Measurements from ENCODE around the gene ACOXL. TPM values are rescaled to one million over a fixed set of nuclear protein-coding genes. Genes with fewer than 3 reads are reported as not detected.

The ACOXL gene
- total and polyA plus RNA-seq, 3 experiments from 2014 or later: 0.27 TPM; not detected in 2

GRCh38 chr2:111054791-111055691 is 322.7 kb downstream of the ACOXL start:
- Histone ChIP-seq H3K4me1 (ENCODE audit: insufficient read depth, low read length) (peaks cover 9% of the 10 kb centered on the region), H3K4me3 (ENCODE audit: low read length) (no peak overlapping the region), H3K9me3 (ENCODE audit: low read length) (no peaks in the 10 kb centered on the region), H3K27ac (ENCODE audit: low read depth, low read length) (no peak overlapping the region), H3K36me3 (ENCODE audit: insufficient read depth, low read length) (no peaks in the 10 kb centered on the region), H3K27me3 (ENCODE audit: insufficient read depth, low read length, poor library complexity, severe bottlenecking) (peaks cover 4% of the 10 kb centered on the region)
- POLR2A ChIA-PET: no interaction called here
- Mint-ChIP-seq H3K9me3 (peaks cover 0 to 5% (median 4%) of the 10 kb centered on the region in 5 donors), H3K4me1 (peaks cover 14 to 20% (median 18%) of the 10 kb centered on the region in 3 donors), H3K36me3 (peaks cover 0 to under 1% (median 0%) of the 10 kb centered on the region in 3 donors), H3K27ac (no peak overlapping the region), H3K27me3 (peaks cover 23 to 35% of the 10 kb centered on the region in 2 donors), H3K4me3 (no peak overlapping the region)
- CTCF ChIA-PET: no interaction called here
- DNase-seq: no peak

- no peak overlapping the region for H3K27ac Mint-ChIP-seq
- no peak for DNase-seq
- H3K4me3 Mint-ChIP-seq: no peak overlapping the region
- Histone ChIP-seq H3K36me3 (ENCODE audit: insufficient read depth, low read length) (no peaks in the 10 kb centered on the region), H3K4me1 (ENCODE audit: insufficient read depth, low read length) (peaks cover 3% of the 10 kb centered on the region), H3K27me3 (ENCODE audit: insufficient read depth, low read length, poor library complexity, severe bottlenecking) (peaks cover 4% of the 10 kb centered on the region), H3K27ac (ENCODE audit: low read depth, low read length) (no peak overlapping the region), H3K9me3 (ENCODE audit: low read length) (no peaks in the 10 kb centered on the region), H3K4me3 (ENCODE audit: low read length) (no peak overlapping the region)
- ChIA-PET CTCF (no interaction called here), POLR2A (no interaction called here)
- peaks cover 8 to 14% (median 11%) of the 10 kb centered on the region in 3 donors for H3K4me1 Mint-ChIP-seq
- peaks cover 25 to 32% of the 10 kb centered on the region in 2 donors for H3K27me3 Mint-ChIP-seq
- peaks cover 0 to 8% (median 0%) of the 10 kb centered on the region in 3 donors for H3K36me3 Mint-ChIP-seq
- peaks cover 5 to 12% (median 11%) of the 10 kb centered on the region in 5 donors for H3K9me3 Mint-ChIP-seq
Observed at GRCh38 chr2:111055735-111056134, 323.4 kb downstream of the ACOXL start.

GRCh38 chr2:111057045-111057444 is 324.7 kb downstream of the ACOXL start:
- peaks cover 3 to 7% (median 5%) of the 10 kb centered on the region in 3 donors for H3K4me1 Mint-ChIP-seq
- Histone ChIP-seq H3K36me3 (ENCODE audit: insufficient read depth, low read length) (no peaks in the 10 kb centered on the region), H3K27me3 (ENCODE audit: insufficient read depth, low read length, poor library complexity, severe bottlenecking) (peaks cover 4% of the 10 kb centered on the region), H3K4me3 (ENCODE audit: low read length) (no peak overlapping the region), H3K4me1 (ENCODE audit: insufficient read depth, low read length) (no peaks in the 10 kb centered on the region), H3K27ac (ENCODE audit: low read depth, low read length) (no peak overlapping the region), H3K9me3 (ENCODE audit: low read length) (no peaks in the 10 kb centered on the region)
- peaks cover 0 to 14% (median 0%) of the 10 kb centered on the region in 3 donors for H3K36me3 Mint-ChIP-seq
- H3K9me3 Mint-ChIP-seq: peaks cover 13 to 21% (median 16%) of the 10 kb centered on the region in 5 donors
- peaks cover 28 to 29% of the 10 kb centered on the region in 2 donors for H3K27me3 Mint-ChIP-seq
- ChIA-PET POLR2A (no interaction called here), CTCF (no interaction called here)
- no peak for DNase-seq
- no peak overlapping the region for H3K27ac Mint-ChIP-seq
- H3K4me3 Mint-ChIP-seq: no peak overlapping the region

- CTCF ChIA-PET: no interaction called here
- H3K27me3 Mint-ChIP-seq: peaks cover 25 to 26% of the 10 kb centered on the region in 2 donors
- POLR2A ChIA-PET: no interaction called here
Observed at GRCh38 chr2:111057721-111058120, 325.3 kb downstream of the ACOXL start.

GRCh38 chr2:111058264-111058663 is 325.9 kb downstream of the ACOXL start:
- DNase-seq: no peak
- no peak overlapping the region for H3K4me3 ChIP-seq (ENCODE audit: low read length)
- no peak overlapping the region for H3K27ac ChIP-seq (ENCODE audit: low read depth, low read length)
- ChIA-PET POLR2A (no interaction called here), CTCF (no interaction called here)
- no peaks in the 10 kb centered on the region for H3K36me3 ChIP-seq (ENCODE audit: insufficient read depth, low read length)
- Mint-ChIP-seq H3K4me3 (no peak overlapping the region), H3K36me3 (peaks cover 0 to 14% (median 0%) of the 10 kb centered on the region in 3 donors), H3K9me3 (peaks cover 13 to 21% (median 16%) of the 10 kb centered on the region in 5 donors), H3K4me1 (peaks cover 3 to 7% (median 5%) of the 10 kb centered on the region in 3 donors), H3K27me3 (peaks cover 20 to 21% of the 10 kb centered on the region in 2 donors), H3K27ac (no peak overlapping the region)
- no peaks in the 10 kb centered on the region for H3K4me1 ChIP-seq (ENCODE audit: insufficient read depth, low read length)
- H3K9me3 ChIP-seq (ENCODE audit: low read length): no peaks in the 10 kb centered on the region
- H3K27me3 ChIP-seq (ENCODE audit: insufficient read depth, low read length, poor library complexity, severe bottlenecking): no peaks in the 10 kb centered on the region

More at GRCh38 chr2:111057721-111058120, 325.3 kb downstream of the ACOXL start:
- peaks cover 3 to 7% (median 5%) of the 10 kb centered on the region in 3 donors for H3K4me1 Mint-ChIP-seq
- H3K4me3 Mint-ChIP-seq: no peak overlapping the region
- no peak overlapping the region for H3K27ac Mint-ChIP-seq
- peaks cover 0 to 14% (median 0%) of the 10 kb centered on the region in 3 donors for H3K36me3 Mint-ChIP-seq
- DNase-seq: no peak
- Histone ChIP-seq H3K27me3 (ENCODE audit: insufficient read depth, low read length, poor library complexity, severe bottlenecking) (peaks cover 1% of the 10 kb centered on the region), H3K36me3 (ENCODE audit: insufficient read depth, low read length) (no peaks in the 10 kb centered on the region), H3K4me3 (ENCODE audit: low read length) (no peak overlapping the region), H3K27ac (ENCODE audit: low read depth, low read length) (no peak overlapping the region), H3K4me1 (ENCODE audit: insufficient read depth, low read length) (no peaks in the 10 kb centered on the region), H3K9me3 (ENCODE audit: low read length) (no peaks in the 10 kb centered on the region)
- H3K9me3 Mint-ChIP-seq: peaks cover 13 to 21% (median 16%) of the 10 kb centered on the region in 5 donors

- no peak overlapping the region for H3K27ac Mint-ChIP-seq
- ChIA-PET CTCF (no interaction called here), POLR2A (no interaction called here)
- peaks cover 13 to 21% (median 16%) of the 10 kb centered on the region in 5 donors for H3K9me3 Mint-ChIP-seq
- Histone ChIP-seq H3K4me3 (ENCODE audit: low read length) (no peak overlapping the region), H3K27me3 (ENCODE audit: insufficient read depth, low read length, poor library complexity, severe bottlenecking) (no peaks in the 10 kb centered on the region), H3K36me3 (ENCODE audit: insufficient read depth, low read length) (no peaks in the 10 kb centered on the region), H3K27ac (ENCODE audit: low read depth, low read length) (no peak overlapping the region), H3K9me3 (ENCODE audit: low read length) (no peaks in the 10 kb centered on the region), H3K4me1 (ENCODE audit: insufficient read depth, low read length) (no peaks in the 10 kb centered on the region)
- no peak overlapping the region for H3K4me3 Mint-ChIP-seq
- H3K27me3 Mint-ChIP-seq: peaks cover 9 to 11% of the 10 kb centered on the region in 2 donors
- H3K4me1 Mint-ChIP-seq: peaks cover 2 to 7% (median 4%) of the 10 kb centered on the region in 3 donors
- H3K36me3 Mint-ChIP-seq: peaks cover 0 to 18% (median 0%) of the 10 kb centered on the region in 3 donors
- no peak for DNase-seq
Observed at GRCh38 chr2:111061191-111061590, 328.8 kb downstream of the ACOXL start.

GRCh38 chr2:111062417-111062816 is 330.0 kb downstream of the ACOXL start:
- CTCF ChIA-PET: no interaction called here
- no peak overlapping the region for H3K27ac Mint-ChIP-seq
- H3K27me3 ChIP-seq (ENCODE audit: insufficient read depth, low read length, poor library complexity, severe bottlenecking): no peaks in the 10 kb centered on the region
- peaks cover 0 to 18% (median 0%) of the 10 kb centered on the region in 3 donors for H3K36me3 Mint-ChIP-seq
- no peak overlapping the region for H3K27ac ChIP-seq (ENCODE audit: low read depth, low read length)
- POLR2A ChIA-PET: no interaction called here
- H3K9me3 Mint-ChIP-seq: peaks cover 13 to 21% (median 16%) of the 10 kb centered on the region in 5 donors
- H3K9me3 ChIP-seq (ENCODE audit: low read length): no peaks in the 10 kb centered on the region
- DNase-seq: no peak
- no peaks in the 10 kb centered on the region for H3K36me3 ChIP-seq (ENCODE audit: insufficient read depth, low read length)
- H3K4me1 Mint-ChIP-seq: peaks cover 5 to 10% (median 6%) of the 10 kb centered on the region in 3 donors
- peaks cover 9% of the 10 kb centered on the region in 2 donors for H3K27me3 Mint-ChIP-seq
- no peaks in the 10 kb centered on the region for H3K4me1 ChIP-seq (ENCODE audit: insufficient read depth, low read length)
- no peak overlapping the region for H3K4me3 Mint-ChIP-seq
- no peak overlapping the region for H3K4me3 ChIP-seq (ENCODE audit: low read length)

GRCh38 chr2:111066062-111066593 is 333.8 kb downstream of the ACOXL start:
- peaks cover 0 to 9% (median 4%) of the 10 kb centered on the region in 5 donors for H3K9me3 Mint-ChIP-seq
- DNase-seq: no peak
- H3K27me3 Mint-ChIP-seq: peaks cover 0 to 2% of the 10 kb centered on the region in 2 donors
- no peak overlapping the region for H3K27ac Mint-ChIP-seq
- Histone ChIP-seq H3K4me3 (ENCODE audit: low read length) (no peak overlapping the region), H3K9me3 (ENCODE audit: low read length) (no peaks in the 10 kb centered on the region), H3K27me3 (ENCODE audit: insufficient read depth, low read length, poor library complexity, severe bottlenecking) (no peaks in the 10 kb centered on the region), H3K27ac (ENCODE audit: low read depth, low read length) (no peak overlapping the region), H3K36me3 (ENCODE audit: insufficient read depth, low read length) (no peaks in the 10 kb centered on the region), H3K4me1 (ENCODE audit: insufficient read depth, low read length) (no peaks in the 10 kb centered on the region)
- ChIA-PET POLR2A (no interaction called here), CTCF (no interaction called here)
- H3K4me3 Mint-ChIP-seq: no peak overlapping the region
- peaks cover 0 to 6% (median 0%) of the 10 kb centered on the region in 3 donors for H3K36me3 Mint-ChIP-seq
- peaks cover 5 to 10% (median 6%) of the 10 kb centered on the region in 3 donors for H3K4me1 Mint-ChIP-seq

All from CD8-positive, alpha-beta memory T cell (primary cell).